ENCODE results near the gene KCNJ1. TPM values are rescaled to one million over a fixed set of nuclear protein-coding genes. Genes with fewer than 3 reads are reported as not detected.

KCNJ1 gene
- polyA plus RNA-seq, 1 experiment, result not detected

- Histone ChIP-seq H3K4me3 (ENCODE audit: low read depth, low read length) (no peak overlapping the region), H3K27ac (ENCODE audit: low read depth, low read length) (no peak overlapping the region), H3K9me3 (ENCODE audit: control insufficient read depth, insufficient read depth, low read length) (peaks cover 8% of the 10 kb centered on the region; the same call in 1 of the 2 replicates), H3K27me3 (ENCODE audit: control insufficient read depth, insufficient read depth, low read length) (peaks cover 5% of the 10 kb centered on the region)
- CTCF ChIA-PET, result interaction anchor here (0.6 to 4.2 kb wide), 6 partner anchors 51 to 670 kb away, joined by 3 to 24 read pairs (median 4); no protein-coding TSS in a partner anchor
- DNase-seq (ENCODE audit: low read depth, low spot score), result no peak
- TF ChIP-seq CTCF (IDR thresholded peaks at IDR 0.05; ENCODE audit: low read depth, low read length), result no peak
- POLR2A ChIA-PET, result no interaction called here
These were observed 39.8 kb downstream of the KCNJ1 start for GRCh38 chr11:128827191-128827893.

GRCh38 chr11:128825050-128825784 lies 41.9 kb downstream of the KCNJ1 start:
- ChIA-PET CTCF (interaction anchor here (1.6 to 4.2 kb wide), 2 partner anchors 653 to 668 kb away, joined by 6 to 24 read pairs; no protein-coding TSS in a partner anchor), POLR2A (interaction anchor here (0.5 kb wide), 1 partner anchor 131 kb away, joined by 4 read pairs; no protein-coding TSS in a partner anchor)
- Histone ChIP-seq H3K27me3 (ENCODE audit: control insufficient read depth, insufficient read depth, low read length) (peaks cover 4% of the 10 kb centered on the region), H3K4me3 (ENCODE audit: low read depth, low read length) (no peak overlapping the region), H3K27ac (ENCODE audit: low read depth, low read length) (no peak overlapping the region), H3K9me3 (ENCODE audit: control insufficient read depth, insufficient read depth, low read length) (peaks cover 8% of the 10 kb centered on the region; the same call in 1 of the 2 replicates)
- no peak for TF ChIP-seq CTCF (IDR thresholded peaks at IDR 0.05; ENCODE audit: low read depth, low read length)
- DNase-seq (ENCODE audit: low read depth, low spot score), result no peak

- no peak for DNase-seq (ENCODE audit: low read depth, low spot score)
- Histone ChIP-seq H3K27me3 (ENCODE audit: control insufficient read depth, insufficient read depth, low read length) (peaks cover 4% of the 10 kb centered on the region), H3K27ac (ENCODE audit: low read depth, low read length) (no peak overlapping the region), H3K9me3 (ENCODE audit: control insufficient read depth, insufficient read depth, low read length) (peaks cover 8% of the 10 kb centered on the region; the same call in 1 of the 2 replicates), H3K4me3 (ENCODE audit: low read depth, low read length) (no peak overlapping the region)
- ChIA-PET CTCF (interaction anchor here (0.7 to 4.2 kb wide), 5 partner anchors 24 to 667 kb away, joined by 4 to 24 read pairs (median 4); no protein-coding TSS in a partner anchor), POLR2A (interaction anchor here (0.5 kb wide), 1 partner anchor 424 kb away, joined by 3 read pairs; no protein-coding TSS in a partner anchor)
- TF ChIP-seq CTCF (IDR thresholded peaks at IDR 0.05; ENCODE audit: low read depth, low read length), result no peak
These were observed 42.7 kb downstream of the KCNJ1 start for GRCh38 chr11:128824191-128825049.

- no peak for TF ChIP-seq CTCF (IDR thresholded peaks at IDR 0.05; ENCODE audit: low read depth, low read length)
- peaks cover 4% of the 10 kb centered on the region for H3K27me3 ChIP-seq (ENCODE audit: control insufficient read depth, insufficient read depth, low read length)
- ChIA-PET POLR2A (interaction anchor here (0.5 kb wide), 1 partner anchor 423 kb away, joined by 3 read pairs; no protein-coding TSS in a partner anchor), CTCF (interaction anchor here (1.0 to 1.5 kb wide), 3 partner anchors 25 to 666 kb away, joined by 4 to 6 read pairs (median 4); no protein-coding TSS in a partner anchor)
- H3K9me3 ChIP-seq (ENCODE audit: control insufficient read depth, insufficient read depth, low read length), result peaks cover 8% of the 10 kb centered on the region; the same call in 1 of the 2 replicates
- no peak overlapping the region for H3K4me3 ChIP-seq (ENCODE audit: low read depth, low read length)
- H3K27ac ChIP-seq (ENCODE audit: low read depth, low read length), result no peak overlapping the region
- no peak for DNase-seq (ENCODE audit: low read depth, low spot score)
These were observed 43.3 kb downstream of the KCNJ1 start for GRCh38 chr11:128823753-128824152.
